Right atrium auricular region (tissue), 2 donors: ENCODE results near the gene GRIP1. TPM values are rescaled to one million over a fixed set of nuclear protein-coding genes. Genes with fewer than 3 reads are reported as not detected.
A peak's percentile ranks its signal among the peaks of the same experiment; 100 is the strongest.

Source experiments
- DNase-seq: peaks from one replicate; pipeline ENCODE4 v3.0.0-alpha.2; 2019; ENCODE audit warnings: low spot score
- H3K27ac ChIP-seq, 2 donors: fragments of 200-600 bp; sonication (generic); 1 replicate in 1 of 2; 2 replicates in 1 of 2; pipeline ENCODE4 v1.5.1; 2016 to 2019
- H3K27me3 ChIP-seq, 2 donors: fragments of 200-600 bp; sonication (generic); one replicate each; pipeline versions ENCODE4 v1.5.1 to v1.6.0; 2017 to 2019
- H3K36me3 ChIP-seq: fragments of 200-600 bp; sonication (generic); one replicate; pipeline ENCODE4 v1.5.1; 2016
- H3K4me1 ChIP-seq, 2 donors: fragments of 200-600 bp; sonication (generic); one replicate each; pipeline versions ENCODE4 v1.5.1 to v1.6.0; 2017 to 2019
- H3K4me3 ChIP-seq, 2 donors: fragments of 200-600 bp; sonication (generic); 1 replicate in 1 of 2; 2 replicates in 1 of 2; pipeline ENCODE4 v1.5.1; 2017 to 2019; ENCODE audit warnings: mild to moderate bottlenecking in 1 of 2, moderate library complexity in 1 of 2
- H3K9me3 ChIP-seq, 2 donors: fragments of 200-600 bp; sonication (generic); one replicate each; pipeline ENCODE4 v1.5.1; 2019
- total RNA-seq, 2 donors: library from RNA; depleted of rRNA; stranded (reverse); fragments of >200 nt; gene quantifications; one replicate each; pipeline ENCODE4 v1.1.0, GENCODE V29; 2016
- TF ChIP-seq, protein P1 (sequence below), 2 donors: fragments of 200-600 bp; sonication (generic); IDR thresholded peaks; one replicate each; pipeline ENCODE4 v1.5.1; 2019; ENCODE audit warnings: antibody characterized with exemption in 2 of 2

The GRIP1 gene
- total RNA-seq, 2 donors from 2014 or later: 5.3 to 12.6 TPM

DNA sequence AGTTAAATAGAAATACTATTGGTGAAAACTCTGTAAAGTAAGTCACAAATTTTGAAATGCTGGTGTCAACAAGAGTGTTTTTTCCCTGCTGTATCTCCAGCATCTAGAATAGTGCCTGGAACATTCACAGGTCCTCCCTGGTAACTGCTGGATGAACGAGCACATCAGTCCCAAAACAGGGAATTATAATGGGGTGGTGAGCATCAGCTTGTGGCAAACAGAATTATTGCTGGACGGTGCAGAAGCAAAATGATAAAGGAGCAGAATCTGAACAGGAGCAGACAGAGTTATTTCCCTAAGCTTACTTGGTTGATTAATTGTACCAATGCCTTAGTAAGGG, 129.9 kb downstream of the GRIP1 start:
- Histone ChIP-seq H3K4me3 (no peak overlapping the region), H3K4me1 (no peaks in the 10 kb centered on the region), H3K27ac (no peak overlapping the region), H3K36me3 (no peaks in the 10 kb centered on the region), H3K27me3 (no peaks in the 10 kb centered on the region), H3K9me3 (no peaks in the 10 kb centered on the region)
- no peak for DNase-seq
- TF ChIP-seq, protein P1, sequence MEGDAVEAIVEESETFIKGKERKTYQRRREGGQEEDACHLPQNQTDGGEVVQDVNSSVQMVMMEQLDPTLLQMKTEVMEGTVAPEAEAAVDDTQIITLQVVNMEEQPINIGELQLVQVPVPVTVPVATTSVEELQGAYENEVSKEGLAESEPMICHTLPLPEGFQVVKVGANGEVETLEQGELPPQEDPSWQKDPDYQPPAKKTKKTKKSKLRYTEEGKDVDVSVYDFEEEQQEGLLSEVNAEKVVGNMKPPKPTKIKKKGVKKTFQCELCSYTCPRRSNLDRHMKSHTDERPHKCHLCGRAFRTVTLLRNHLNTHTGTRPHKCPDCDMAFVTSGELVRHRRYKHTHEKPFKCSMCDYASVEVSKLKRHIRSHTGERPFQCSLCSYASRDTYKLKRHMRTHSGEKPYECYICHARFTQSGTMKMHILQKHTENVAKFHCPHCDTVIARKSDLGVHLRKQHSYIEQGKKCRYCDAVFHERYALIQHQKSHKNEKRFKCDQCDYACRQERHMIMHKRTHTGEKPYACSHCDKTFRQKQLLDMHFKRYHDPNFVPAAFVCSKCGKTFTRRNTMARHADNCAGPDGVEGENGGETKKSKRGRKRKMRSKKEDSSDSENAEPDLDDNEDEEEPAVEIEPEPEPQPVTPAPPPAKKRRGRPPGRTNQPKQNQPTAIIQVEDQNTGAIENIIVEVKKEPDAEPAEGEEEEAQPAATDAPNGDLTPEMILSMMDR (IDR thresholded peaks at IDR 0.05): peak in 1 of 2 donors; percentile 2

DNA sequence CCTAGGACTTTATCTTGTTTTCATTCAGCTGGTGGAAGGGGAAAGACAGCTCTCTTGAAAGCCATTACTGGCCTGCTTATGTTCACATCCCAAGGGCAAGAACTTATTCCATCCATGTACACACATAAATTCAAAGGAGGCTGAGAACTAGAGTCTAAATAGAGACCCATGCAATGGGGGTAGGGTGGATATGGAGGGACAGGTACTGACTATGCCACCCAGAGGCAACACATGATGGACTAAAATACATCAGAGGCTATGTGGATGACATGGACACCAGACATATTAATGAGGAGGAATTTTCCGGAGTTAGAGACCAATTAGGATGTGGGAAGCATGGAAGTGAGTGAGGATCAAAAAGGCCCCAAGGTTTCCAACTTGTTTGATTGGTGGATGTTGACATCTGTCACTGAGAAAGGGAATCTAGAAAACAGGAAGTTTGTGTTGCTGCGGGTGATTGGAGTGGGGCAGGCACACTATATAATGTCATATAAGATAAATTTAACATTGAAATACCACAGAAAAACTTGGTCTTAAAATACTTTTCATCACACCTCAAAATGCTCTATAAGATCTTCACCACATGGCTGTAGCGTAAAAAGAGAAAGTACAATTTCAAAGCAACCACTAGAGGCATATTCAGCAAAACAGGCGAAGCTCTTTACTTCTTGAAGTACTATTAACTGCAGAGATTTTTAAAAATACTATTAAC, 130.4 kb downstream of the GRIP1 start:
- TF ChIP-seq, protein P1 (IDR thresholded peaks at IDR 0.05): peak in 1 of 2 donors; percentile 27
- Histone ChIP-seq H3K4me3 (no peak overlapping the region), H3K27me3 (no peaks in the 10 kb centered on the region), H3K36me3 (no peaks in the 10 kb centered on the region), H3K27ac (no peak overlapping the region), H3K9me3 (no peaks in the 10 kb centered on the region), H3K4me1 (no peaks in the 10 kb centered on the region)
- DNase-seq: no peak

- Histone ChIP-seq H3K4me1 (no peaks in the 10 kb centered on the region), H3K4me3 (no peak overlapping the region), H3K9me3 (no peaks in the 10 kb centered on the region), H3K27me3 (no peaks in the 10 kb centered on the region), H3K27ac (no peak overlapping the region), H3K36me3 (no peaks in the 10 kb centered on the region)
- DNase-seq: no peak
- TF ChIP-seq, protein P1 (IDR thresholded peaks at IDR 0.05): no peak
Observed at GRCh38 chr12:66541426-66541825, 137.4 kb downstream of the GRIP1 start.

GRCh38 chr12:66539431-66539830, 139.4 kb downstream of the GRIP1 start:
- Histone ChIP-seq H3K36me3 (no peaks in the 10 kb centered on the region), H3K4me3 (no peak overlapping the region), H3K27me3 (no peaks in the 10 kb centered on the region), H3K9me3 (no peaks in the 10 kb centered on the region), H3K27ac (no peak overlapping the region), H3K4me1 (no peaks in the 10 kb centered on the region)
- DNase-seq: no peak
- TF ChIP-seq, protein P1 (IDR thresholded peaks at IDR 0.05): no peak

DNA sequence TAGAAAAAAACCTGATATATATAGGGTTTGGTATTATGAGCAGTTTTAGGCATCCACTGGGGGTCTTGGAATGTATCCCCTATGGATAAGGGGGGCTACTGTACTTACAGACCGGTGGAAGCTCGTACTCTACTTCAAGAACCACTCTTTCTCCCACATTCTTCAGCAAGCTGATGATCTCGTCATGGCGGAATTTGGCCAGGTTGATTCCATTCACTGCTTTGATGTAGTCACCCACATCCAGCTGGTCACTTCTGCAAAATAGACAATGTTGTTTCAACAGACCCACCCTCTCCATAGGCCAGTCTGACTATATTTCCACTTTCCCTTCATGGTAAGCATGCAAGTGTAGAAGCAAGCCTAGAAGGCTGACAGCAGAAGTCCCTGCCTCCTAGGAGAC, 139.9 kb downstream of the GRIP1 start:
- H3K9me3 ChIP-seq: no peaks in the 10 kb centered on the region
- TF ChIP-seq, protein P1 (IDR thresholded peaks at IDR 0.05): no peak
- no peaks in the 10 kb centered on the region for H3K4me1 ChIP-seq
- no peaks in the 10 kb centered on the region for H3K27me3 ChIP-seq
- DNase-seq: no peak
- no peak overlapping the region for H3K27ac ChIP-seq
- no peaks in the 10 kb centered on the region for H3K36me3 ChIP-seq
- H3K4me3 ChIP-seq: no peak overlapping the region

- Histone ChIP-seq H3K4me3 (no peak overlapping the region), H3K27me3 (no peaks in the 10 kb centered on the region), H3K27ac (no peak overlapping the region), H3K9me3 (no peaks in the 10 kb centered on the region), H3K4me1 (no peaks in the 10 kb centered on the region), H3K36me3 (no peaks in the 10 kb centered on the region)
- DNase-seq: no peak
- TF ChIP-seq, protein P1 (IDR thresholded peaks at IDR 0.05): no peak
Observed at GRCh38 chr12:66537876-66538275, 141.0 kb downstream of the GRIP1 start.
